ENCODE results near the gene FOLR1.
"Not testable (repeated sequence)": the region's sequence is repeated elsewhere in the genome, so short reads cannot be mapped to it uniquely, and the experiment has no call there.

- TF ChIP-seq CTCF (IDR thresholded peaks at IDR 0.05); POLR2AphosphoS5 (IDR thresholded peaks at IDR 0.05; ENCODE audit: low read depth, low read length); TCF7L2 (IDR thresholded peaks at IDR 0.05; ENCODE audit: low read depth, low read length): not testable (repeated sequence)
Measured at GRCh38 chr11:72142543-72142942, 49.4 kb upstream of the FOLR1 start.
